ENCODE results near the gene RGS7BP.
"Not testable (repeated sequence)": the region's sequence is repeated elsewhere in the genome, so short reads cannot be mapped to it uniquely, and the experiment has no call there.

The RGS7BP gene

GRCh38 chr5:64514612-64515011 is 8.8 kb downstream of the RGS7BP start:
- TF ChIP-seq JUND (IDR thresholded peaks at IDR 0.05; ENCODE audit: low read depth): no peak
- in situ Hi-C loops (cut with HindIII; ENCODE audit: low pct_unique_long_range_greater_than_20kb, low sequenced_read_pairs): no loop called here
- DNase-seq (ENCODE audit: low read depth in 1 of 2, low spot score in 1 of 2): no peak

DNA sequence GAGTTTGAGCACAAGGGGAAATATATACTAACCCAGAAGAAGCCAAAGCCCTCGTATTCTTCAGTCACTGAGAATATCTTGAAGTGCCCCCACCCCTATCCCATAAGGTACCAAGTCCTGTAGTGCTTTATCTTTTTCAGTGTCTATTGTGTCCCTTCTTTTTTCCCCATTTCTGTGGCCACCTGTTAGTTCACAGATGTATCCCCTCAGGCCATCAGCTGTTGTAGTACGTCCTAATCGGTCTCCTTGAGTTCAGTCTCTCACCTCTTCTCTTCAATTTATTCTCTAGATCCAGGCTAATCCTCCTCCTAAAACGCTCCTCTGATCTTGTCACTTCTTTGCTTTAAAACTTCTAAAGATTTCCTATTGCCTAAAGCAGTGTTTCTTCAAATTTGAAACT is 10.4 kb downstream of the RGS7BP start:
- in situ Hi-C loops (cut with HindIII; ENCODE audit: low pct_unique_long_range_greater_than_20kb, low sequenced_read_pairs): no loop called here
- no peak for TF ChIP-seq JUND (IDR thresholded peaks at IDR 0.05; ENCODE audit: low read depth)
- no peak for DNase-seq (ENCODE audit: low read depth in 1 of 2, low spot score in 1 of 2)

- TF ChIP-seq JUND (IDR thresholded peaks at IDR 0.05; ENCODE audit: low read depth): no peak
- no peak for DNase-seq (ENCODE audit: low read depth in 1 of 2, low spot score in 1 of 2)
- in situ Hi-C loops (cut with HindIII; ENCODE audit: low pct_unique_long_range_greater_than_20kb, low sequenced_read_pairs): no loop called here
Observed at GRCh38 chr5:64518793-64519192, 13.0 kb downstream of the RGS7BP start.

- no peak for DNase-seq (ENCODE audit: low read depth in 1 of 2, low spot score in 1 of 2)
- TF ChIP-seq JUND (IDR thresholded peaks at IDR 0.05; ENCODE audit: low read depth): no peak
- in situ Hi-C loops (cut with HindIII; ENCODE audit: low pct_unique_long_range_greater_than_20kb, low sequenced_read_pairs): no loop called here
Observed at GRCh38 chr5:64519263-64519662, 13.4 kb downstream of the RGS7BP start.

DNA sequence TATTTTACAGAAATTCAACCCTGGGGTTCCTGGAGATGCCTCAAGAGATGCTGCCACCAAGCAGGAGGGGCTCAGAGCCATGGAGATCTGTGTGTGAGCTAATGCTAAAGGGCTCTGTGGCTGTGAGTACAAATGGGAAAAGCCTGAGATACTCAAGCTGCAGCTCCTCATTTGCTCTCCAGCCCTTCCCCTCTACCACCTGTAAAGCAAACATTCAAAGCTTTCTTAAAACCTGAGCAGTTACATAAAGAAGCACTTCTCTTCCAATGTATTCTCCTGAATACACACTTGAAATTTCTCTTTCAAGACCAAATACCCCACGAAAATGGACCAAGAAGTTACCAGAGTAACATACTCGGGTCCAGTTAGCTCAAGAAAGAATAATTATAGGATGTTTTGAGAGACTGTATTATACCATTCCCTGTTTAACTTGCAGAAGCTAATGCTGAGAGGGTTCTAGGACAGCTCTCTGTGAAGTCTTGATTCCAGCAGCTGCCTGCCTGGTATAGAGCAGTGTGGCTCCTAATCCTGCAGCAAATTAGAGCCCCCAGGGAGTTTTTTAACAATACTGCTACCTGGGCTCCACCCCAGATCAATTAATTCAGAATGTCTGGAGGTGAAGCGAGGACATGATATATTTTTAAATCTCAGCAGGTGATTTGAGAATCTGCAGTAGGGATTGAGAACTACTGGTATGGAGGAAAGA is 21.1 kb downstream of the RGS7BP start:
- DNase-seq (ENCODE audit: low read depth in 1 of 2, low spot score in 1 of 2): no peak
- TF ChIP-seq JUND (IDR thresholded peaks at IDR 0.05; ENCODE audit: low read depth): no peak
- in situ Hi-C loops (cut with HindIII; ENCODE audit: low pct_unique_long_range_greater_than_20kb, low sequenced_read_pairs): no loop called here

DNA sequence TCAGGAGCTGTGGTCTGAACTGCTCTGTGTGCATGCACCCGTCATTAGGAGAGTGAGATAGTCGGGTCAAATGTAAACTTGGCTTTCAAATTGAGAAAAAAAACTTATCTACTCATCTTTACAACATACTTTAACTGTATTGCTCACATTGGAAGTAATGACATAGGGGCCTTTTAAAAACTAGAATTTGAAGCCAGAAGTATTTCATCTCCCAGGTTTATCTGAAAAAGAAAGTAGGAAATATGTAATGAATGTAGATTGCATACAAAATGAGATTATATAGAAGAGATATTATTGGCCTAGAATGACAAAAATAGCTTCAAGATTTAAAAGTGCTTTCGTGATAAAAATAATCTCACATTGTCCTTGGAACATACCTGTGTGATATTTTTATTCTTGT is 24.3 kb downstream of the RGS7BP start:
- in situ Hi-C loops (cut with HindIII; ENCODE audit: low pct_unique_long_range_greater_than_20kb, low sequenced_read_pairs): no loop called here
- no peak for TF ChIP-seq JUND (IDR thresholded peaks at IDR 0.05; ENCODE audit: low read depth)
- DNase-seq (ENCODE audit: low read depth in 1 of 2, low spot score in 1 of 2): no peak

DNA sequence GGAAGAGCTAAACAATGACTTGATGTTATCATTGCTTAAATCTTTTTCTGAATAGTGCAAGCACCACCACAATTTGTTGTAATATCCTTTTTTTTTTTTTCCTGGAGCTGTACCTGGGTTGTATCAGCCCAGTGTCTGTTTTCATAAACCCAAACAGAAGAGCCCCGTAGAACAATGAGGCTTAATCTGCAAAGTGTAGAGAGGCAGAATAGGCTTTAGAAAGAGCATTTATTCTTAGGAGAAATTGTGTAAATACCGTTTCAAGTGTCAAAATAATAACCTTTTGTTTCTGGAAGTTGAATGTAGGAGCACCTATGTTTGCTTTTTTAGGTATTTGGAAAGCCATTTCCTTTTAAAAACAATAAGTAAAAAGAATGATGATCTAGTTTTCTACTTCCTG is 26.4 kb downstream of the RGS7BP start:
- no peak for DNase-seq (ENCODE audit: low read depth in 1 of 2, low spot score in 1 of 2)
- in situ Hi-C loops (cut with HindIII; ENCODE audit: low pct_unique_long_range_greater_than_20kb, low sequenced_read_pairs): no loop called here
- TF ChIP-seq JUND (IDR thresholded peaks at IDR 0.05; ENCODE audit: low read depth): no peak

DNA sequence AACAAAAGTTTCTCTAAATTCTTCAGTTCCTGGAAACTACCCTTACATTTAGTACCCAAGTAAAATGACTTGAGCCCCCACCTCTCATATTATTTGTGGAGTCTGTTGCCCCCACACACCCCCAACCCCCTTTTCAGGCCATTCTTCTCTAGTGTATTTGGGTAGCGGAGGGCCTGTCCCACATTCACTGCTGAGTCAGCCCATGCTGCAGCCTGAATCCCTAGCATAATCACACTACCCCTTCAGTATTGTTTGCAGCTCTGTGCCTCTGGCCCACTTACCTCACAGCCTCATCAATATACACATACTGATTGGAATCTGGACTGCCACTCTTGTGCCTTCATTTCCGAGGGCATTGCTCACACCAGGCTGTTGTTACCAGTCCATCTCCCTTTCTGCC is 26.8 kb downstream of the RGS7BP start:
- TF ChIP-seq JUND (IDR thresholded peaks at IDR 0.05; ENCODE audit: low read depth): no peak
- no peak for DNase-seq (ENCODE audit: low read depth in 1 of 2, low spot score in 1 of 2)
- in situ Hi-C loops (cut with HindIII; ENCODE audit: low pct_unique_long_range_greater_than_20kb, low sequenced_read_pairs): no loop called here

DNA sequence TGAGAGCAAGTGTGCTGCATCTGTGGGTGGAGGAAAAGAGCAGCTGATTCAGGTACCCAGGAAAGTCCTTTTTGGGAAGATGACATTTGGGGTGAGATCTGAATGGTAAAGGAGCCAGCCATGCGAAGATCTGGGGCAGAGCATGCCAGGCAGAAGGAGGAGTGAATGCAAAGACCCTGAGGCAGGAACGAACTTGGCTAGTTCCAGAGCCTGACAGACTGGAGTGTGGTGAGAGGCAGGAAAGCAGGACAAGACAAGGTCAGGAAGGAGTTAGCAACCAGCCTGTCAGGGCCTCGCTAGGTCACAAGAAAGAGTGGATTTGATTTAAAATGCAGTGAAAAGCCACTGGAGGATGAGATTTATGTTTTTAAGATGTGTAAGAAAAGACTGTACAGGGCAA is 28.2 kb downstream of the RGS7BP start:
- DNase-seq (ENCODE audit: low read depth in 1 of 2, low spot score in 1 of 2): peak in 1 of 2 experiments; percentile 37
- in situ Hi-C loops (cut with HindIII; ENCODE audit: low pct_unique_long_range_greater_than_20kb, low sequenced_read_pairs): no loop called here
- TF ChIP-seq JUND (IDR thresholded peaks at IDR 0.05; ENCODE audit: low read depth): no peak

DNA sequence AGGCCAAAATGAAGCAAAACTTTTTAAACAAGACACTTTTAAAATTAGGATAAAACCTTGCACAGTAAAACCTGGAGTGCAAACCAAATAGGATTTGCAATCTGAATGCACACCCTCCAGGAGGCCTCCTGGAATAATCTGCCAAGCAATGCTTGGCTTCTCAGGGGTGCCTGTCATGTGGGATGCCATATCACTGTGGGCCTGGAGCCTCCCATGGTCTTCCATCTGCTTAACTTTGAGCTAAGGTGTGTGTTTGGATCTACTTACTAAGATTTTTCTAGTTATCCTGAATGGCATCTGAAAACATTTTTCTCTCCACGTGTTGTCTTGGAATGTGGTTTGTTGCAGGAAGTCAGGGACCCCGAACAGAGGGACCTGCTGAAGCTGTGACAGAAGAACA is 52.1 kb downstream of the RGS7BP start:
- no peak for DNase-seq (ENCODE audit: low read depth in 1 of 2, low spot score in 1 of 2)
- TF ChIP-seq JUND (IDR thresholded peaks at IDR 0.05; ENCODE audit: low read depth): no peak
- in situ Hi-C loops (cut with HindIII; ENCODE audit: low pct_unique_long_range_greater_than_20kb, low sequenced_read_pairs): no loop called here

DNA sequence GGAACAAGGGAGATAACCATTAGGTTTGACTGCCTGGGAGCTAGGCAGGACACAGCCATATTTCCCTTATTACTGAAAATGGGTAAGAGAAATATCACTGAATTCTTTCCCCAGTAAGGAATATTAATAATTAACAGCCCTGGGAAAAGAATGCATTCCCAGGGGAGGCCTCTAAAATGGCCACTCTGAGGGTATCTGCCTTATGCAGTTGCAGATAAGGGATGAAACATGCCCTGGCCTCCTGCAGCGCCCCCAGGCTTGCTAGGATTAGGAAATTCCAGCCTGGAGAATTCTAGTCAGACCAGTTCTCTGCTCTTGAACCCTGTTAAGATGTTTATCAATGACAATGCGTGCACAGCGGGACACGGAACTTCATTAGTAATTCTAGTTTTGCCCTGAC is 52.8 kb downstream of the RGS7BP start:
- DNase-seq (ENCODE audit: low read depth in 1 of 2, low spot score in 1 of 2); in situ Hi-C loops (cut with HindIII; ENCODE audit: low pct_unique_long_range_greater_than_20kb, low sequenced_read_pairs): not testable (repeated sequence)

DNA sequence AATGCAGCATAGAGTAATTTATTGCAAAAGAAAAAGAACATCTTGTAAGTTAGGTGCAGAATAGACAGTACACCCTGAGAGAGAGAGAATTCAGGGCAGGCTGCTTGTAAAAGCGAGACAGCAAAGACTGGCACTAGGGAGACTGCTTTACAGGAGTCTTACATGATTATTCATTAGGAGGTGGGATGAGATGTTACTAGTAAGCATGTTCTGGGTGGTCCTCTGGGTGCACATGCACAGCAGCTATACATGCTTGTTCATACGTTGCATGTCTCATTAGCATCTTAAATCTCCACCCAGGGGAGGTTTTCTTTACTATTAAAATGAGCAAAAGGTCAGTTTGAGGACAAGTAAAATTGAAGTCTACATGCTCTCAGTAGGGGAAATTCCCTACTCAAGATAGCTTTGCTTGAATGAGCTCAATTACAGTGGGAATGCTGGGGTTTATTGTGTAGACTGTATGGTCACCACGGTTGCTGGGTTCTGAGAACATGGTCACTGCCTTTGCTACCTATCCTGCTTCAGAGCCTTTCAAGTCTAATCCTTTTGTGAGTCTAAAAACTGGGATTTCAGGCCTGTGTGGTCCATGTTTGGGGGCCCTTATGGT is 60.6 kb downstream of the RGS7BP start:
- in situ Hi-C loops (cut with HindIII; ENCODE audit: low pct_unique_long_range_greater_than_20kb, low sequenced_read_pairs): no loop called here
- no peak for TF ChIP-seq JUND (IDR thresholded peaks at IDR 0.05; ENCODE audit: low read depth)
- DNase-seq (ENCODE audit: low read depth in 1 of 2, low spot score in 1 of 2): no peak

GRCh38 chr5:64569858-64570257 is 64.0 kb downstream of the RGS7BP start:
- no peak for DNase-seq (ENCODE audit: low read depth in 1 of 2, low spot score in 1 of 2)
- TF ChIP-seq JUND (IDR thresholded peaks at IDR 0.05; ENCODE audit: low read depth): no peak
- in situ Hi-C loops (cut with HindIII; ENCODE audit: low pct_unique_long_range_greater_than_20kb, low sequenced_read_pairs): no loop called here
